ENCODE measurements around the gene PRPH2.

The PRPH2 gene

DNA sequence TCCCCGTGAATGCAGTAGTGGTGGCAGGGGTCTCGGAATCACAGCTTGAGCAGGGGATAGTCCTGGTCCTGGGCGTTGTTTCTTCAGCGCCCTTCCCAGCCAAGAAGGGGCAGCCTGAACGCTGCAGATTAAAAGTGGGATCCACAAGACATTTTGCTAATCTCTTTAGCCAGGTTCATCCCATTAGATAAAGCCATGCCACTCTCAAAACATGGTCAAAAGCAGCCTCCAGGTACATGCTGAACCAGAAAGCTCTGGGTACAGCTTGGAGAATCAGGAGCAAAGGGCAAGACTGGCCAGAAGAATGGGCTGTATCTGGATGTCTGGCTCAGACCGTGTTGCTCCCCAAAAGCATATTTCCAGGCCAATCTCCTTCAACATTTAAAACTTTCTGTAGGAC, at the start of gene PRPH2:
PRPH2 (minus strand) TSS at position 101 of the 400 bp plus-strand sequence. CDS start 263 bp downstream, outside the sequence.
- no peak within 1 kb of the TSS for H3K4me3 ChIP-seq
- H3K27ac ChIP-seq: no peak within 1 kb of the TSS
- no peak for TF ChIP-seq CTCF (IDR thresholded peaks at IDR 0.05)
- DNase-seq (ENCODE audit: low spot score): no peak

GRCh38 chr6:42771741-42772100, 49.3 kb upstream of the PRPH2 start:
- TF ChIP-seq CTCF (IDR thresholded peaks at IDR 0.05): no peak
- DNase-seq (ENCODE audit: low spot score): no peak
- no peak overlapping the region for H3K27ac ChIP-seq
- no peak overlapping the region for H3K4me3 ChIP-seq

DNA sequence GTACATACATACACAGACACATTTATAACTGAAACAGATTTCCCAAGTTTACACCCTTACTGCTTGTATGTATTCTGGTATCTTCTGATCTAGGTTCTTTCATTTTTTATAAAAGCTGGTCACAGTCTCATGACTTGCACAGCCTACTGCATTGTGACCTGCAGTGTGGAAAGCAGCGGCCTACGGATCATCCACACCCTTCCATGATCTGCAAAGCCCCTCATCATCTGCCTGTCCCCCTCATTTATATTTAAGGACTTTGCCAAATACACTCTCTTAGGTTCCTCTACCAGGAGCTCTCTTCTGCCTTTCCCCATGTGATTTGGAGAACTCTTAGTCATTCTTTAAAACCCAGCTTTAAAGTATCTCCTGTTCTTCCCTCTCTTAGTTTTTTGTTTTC, 47.4 kb upstream of the PRPH2 start:
- Histone ChIP-seq H3K27ac (no peak overlapping the region), H3K4me3 (no peak overlapping the region)
- TF ChIP-seq CTCF (IDR thresholded peaks at IDR 0.05): no peak
- DNase-seq (ENCODE audit: low spot score): no peak

GRCh38 chr6:42769051-42769450, 46.7 kb upstream of the PRPH2 start:
- no peak for DNase-seq (ENCODE audit: low spot score)
- H3K4me3 ChIP-seq: no peak overlapping the region
- no peak for TF ChIP-seq CTCF (IDR thresholded peaks at IDR 0.05)
- no peak overlapping the region for H3K27ac ChIP-seq

GRCh38 chr6:42766163-42766670, 43.8 kb upstream of the PRPH2 start:
- no peak for TF ChIP-seq CTCF (IDR thresholded peaks at IDR 0.05)
- H3K4me3 ChIP-seq: no peak overlapping the region
- DNase-seq (ENCODE audit: low spot score): no peak
- H3K27ac ChIP-seq: no peak overlapping the region

- Histone ChIP-seq H3K4me3 (no peak overlapping the region), H3K27ac (no peak overlapping the region)
- TF ChIP-seq CTCF (IDR thresholded peaks at IDR 0.05): no peak
- DNase-seq (ENCODE audit: low spot score): no peak
Measured at GRCh38 chr6:42764911-42765648, 42.7 kb upstream of the PRPH2 start.

DNA sequence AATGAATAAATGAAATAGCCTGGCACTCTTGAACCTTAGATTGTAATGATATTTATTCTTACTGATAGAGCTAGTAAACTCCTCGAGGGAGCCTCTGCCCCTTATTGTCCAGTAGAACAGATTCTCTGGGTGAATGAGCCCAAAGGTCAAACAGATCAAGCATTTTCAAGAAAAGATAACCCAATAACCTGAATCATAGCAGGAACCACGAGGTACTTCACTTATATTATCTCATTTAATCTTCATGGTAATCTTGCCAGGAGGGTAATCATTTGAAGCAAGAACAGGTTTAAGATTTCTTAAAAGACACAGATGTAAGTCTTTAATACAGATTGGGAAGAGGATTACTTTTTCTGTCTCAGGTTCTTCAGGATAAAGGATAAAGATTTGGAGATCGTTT, 40.6 kb upstream of the PRPH2 start:
- no peak overlapping the region for H3K4me3 ChIP-seq
- no peak overlapping the region for H3K27ac ChIP-seq
- no peak for DNase-seq (ENCODE audit: low spot score)
- no peak for TF ChIP-seq CTCF (IDR thresholded peaks at IDR 0.05)

Measured in coronary artery (tissue), 2 donors.